Large intestine (tissue), 3 donors: ENCODE results near the gene ZNF653. TPM values are rescaled to one million over a fixed set of nuclear protein-coding genes. Genes with fewer than 3 reads are reported as not detected.
"Not testable (repeated sequence)": the region's sequence is repeated elsewhere in the genome, so short reads cannot be mapped to it uniquely, and the experiment has no call there.

Experiments
- DNase-seq, 2 donors: peaks; one replicate each; pipeline versions ENCODE4 v3.0.0 to v3.0.0-alpha.2; 2013
- H3K27ac ChIP-seq: one replicate; pipeline ENCODE4 v1.5.1; 2013; ENCODE audit warnings: low read length
- H3K27me3 ChIP-seq: 2 replicates; pipeline ENCODE4 v1.6.1; 2013; ENCODE audit warnings: low read length; ENCODE audit not compliant: control insufficient read depth, insufficient read depth
- H3K36me3 ChIP-seq: 2 replicates; pipeline ENCODE4 v1.6.1; 2013; ENCODE audit warnings: low read length; ENCODE audit not compliant: control insufficient read depth, insufficient read depth
- H3K4me1 ChIP-seq: one replicate; pipeline ENCODE4 v1.6.1; 2013; ENCODE audit warnings: low read length; ENCODE audit not compliant: control insufficient read depth, insufficient read depth
- H3K4me3 ChIP-seq: one replicate; pipeline ENCODE4 v1.5.1; 2013; ENCODE audit warnings: low read length
- H3K9me3 ChIP-seq: one replicate; pipeline ENCODE4 v1.6.1; 2013; ENCODE audit warnings: mild to moderate bottlenecking, low read depth, low read length, moderate library complexity; ENCODE audit not compliant: control insufficient read depth
- WGBS: methylation state at CpG from one replicate; pipeline ENCODE4 v1.1.5; 2013; ENCODE audit warnings: low lambda C conversion rate; ENCODE audit not compliant: insufficient coverage; 5-methylcytosine and 5-hydroxymethylcytosine counted together
- polyA plus RNA-seq: library from polyadenylated mRNA; unstranded; fragments of 120-200 nt; gene quantifications from one replicate; pipeline ENCODE4 v1.2.1, GENCODE V29; 2013

ZNF653 gene
- polyA plus RNA-seq, 1 donor, result 8.7 TPM

DNA sequence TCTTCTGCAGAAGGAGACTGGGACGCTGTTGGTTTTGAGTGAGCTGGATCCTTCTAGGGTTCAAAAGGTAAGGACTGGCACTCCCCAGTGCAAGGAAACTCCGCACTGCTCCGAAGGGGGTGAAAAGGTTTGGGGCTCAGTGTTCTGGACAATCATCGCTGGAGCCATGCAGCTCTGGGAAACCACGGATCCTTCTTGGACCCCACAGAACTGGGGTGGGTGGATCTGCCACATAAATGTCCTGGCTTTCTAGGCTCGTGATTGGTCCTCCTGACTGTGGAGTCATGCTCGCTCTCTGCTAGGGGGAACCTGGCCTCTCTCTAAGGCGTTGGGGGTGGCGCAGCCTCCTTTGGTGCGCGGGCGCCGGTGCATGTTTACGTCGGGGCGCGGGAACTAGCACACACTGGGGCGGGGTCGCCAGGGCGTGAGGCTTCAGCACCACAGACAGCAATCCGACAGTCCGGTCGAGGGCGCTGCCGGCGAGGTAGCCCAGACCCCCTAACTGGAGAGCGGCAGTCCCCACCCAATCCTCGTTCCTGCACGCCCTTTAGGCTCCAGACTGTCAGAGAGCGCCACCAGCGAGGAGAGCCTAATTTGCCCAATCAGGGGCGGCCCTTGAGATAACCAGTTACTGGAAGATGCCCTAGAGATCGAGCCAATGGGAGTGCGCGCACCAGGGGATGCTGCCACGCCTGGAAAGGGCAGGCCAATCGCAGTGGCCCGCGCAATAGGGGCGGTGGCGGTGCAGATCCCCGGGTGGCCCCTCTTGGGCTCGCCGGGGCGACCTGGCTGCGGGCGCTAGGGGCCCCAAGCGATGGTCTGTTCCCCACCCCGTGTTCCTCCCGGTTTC, 23.9 kb downstream of the ZNF653 start:
- DNase-seq, result peak in 1 of 2 donors; percentile 53
- H3K27me3 ChIP-seq, result peaks cover 61% of the 10 kb centered on the region
- H3K9me3 ChIP-seq, result peaks cover 18% of the 10 kb centered on the region
- H3K4me3 ChIP-seq, result peak overlapping the region; percentile 19
- peaks cover 10% of the 10 kb centered on the region for H3K36me3 ChIP-seq
- H3K4me1 ChIP-seq, result peaks cover 5% of the 10 kb centered on the region
- WGBS, result no CpG with 5 or more reads among the region's 50 CpGs
- H3K27ac ChIP-seq, result no peak overlapping the region

DNA sequence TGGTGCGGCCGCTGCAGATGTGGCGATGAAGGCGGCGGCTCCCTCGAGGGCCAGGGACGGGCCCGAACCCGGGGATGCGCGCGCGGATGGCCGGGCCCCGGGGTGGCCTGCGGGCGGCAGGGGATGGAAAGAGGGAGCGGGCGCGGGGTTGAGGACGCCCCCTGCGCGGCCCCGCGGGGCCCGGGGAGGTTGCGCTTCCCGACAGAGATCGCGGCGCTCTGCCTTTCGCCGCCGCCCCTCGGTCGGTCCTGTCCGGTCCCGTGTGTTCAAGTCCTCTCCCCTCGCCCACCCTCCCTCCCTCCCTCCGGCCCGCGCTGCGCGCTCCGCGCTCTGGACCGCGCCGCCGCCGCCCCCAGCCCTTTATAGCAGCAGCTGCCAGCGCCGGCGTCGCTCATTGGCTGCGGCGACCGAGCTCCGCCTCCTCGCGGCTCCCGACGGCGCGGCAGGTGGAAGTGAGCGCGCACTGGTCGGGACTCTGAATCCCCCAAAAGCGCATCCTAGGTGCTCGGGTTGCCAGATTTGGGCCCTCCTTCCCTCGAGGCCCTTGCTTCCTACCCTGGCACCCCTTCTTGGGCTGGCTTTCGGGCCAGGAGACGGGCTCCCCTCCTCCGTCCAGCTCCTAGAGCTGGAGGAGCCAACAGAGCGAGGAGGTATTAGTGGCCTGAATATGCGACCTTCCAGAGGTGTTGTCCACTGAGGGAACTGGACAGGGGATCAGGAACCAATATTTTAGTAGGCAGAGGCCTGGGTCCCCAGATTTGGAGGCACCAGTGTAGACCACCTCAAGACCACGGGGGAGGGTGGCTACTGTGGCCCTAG, 24.7 kb downstream of the ZNF653 start, which contains the start of gene ELAVL3:
Gene ELAVL3, minus strand, starts transcription at position 332 of the 819 bp plus-strand sequence. CDS start 438 bp downstream, outside the sequence.
- Histone ChIP-seq H3K36me3 (peaks cover 5% of the 10 kb centered on the region), H3K9me3 (peaks cover 18% of the 10 kb centered on the region), H3K27ac (no peak within 1 kb of the TSS), H3K27me3 (peaks cover 61% of the 10 kb centered on the region), H3K4me1 (peaks cover 5% of the 10 kb centered on the region), H3K4me3 (peak within 1 kb of the TSS; percentile 24)
- no CpG with 5 or more reads among the region's 77 CpGs for WGBS
- no peak for DNase-seq

DNA sequence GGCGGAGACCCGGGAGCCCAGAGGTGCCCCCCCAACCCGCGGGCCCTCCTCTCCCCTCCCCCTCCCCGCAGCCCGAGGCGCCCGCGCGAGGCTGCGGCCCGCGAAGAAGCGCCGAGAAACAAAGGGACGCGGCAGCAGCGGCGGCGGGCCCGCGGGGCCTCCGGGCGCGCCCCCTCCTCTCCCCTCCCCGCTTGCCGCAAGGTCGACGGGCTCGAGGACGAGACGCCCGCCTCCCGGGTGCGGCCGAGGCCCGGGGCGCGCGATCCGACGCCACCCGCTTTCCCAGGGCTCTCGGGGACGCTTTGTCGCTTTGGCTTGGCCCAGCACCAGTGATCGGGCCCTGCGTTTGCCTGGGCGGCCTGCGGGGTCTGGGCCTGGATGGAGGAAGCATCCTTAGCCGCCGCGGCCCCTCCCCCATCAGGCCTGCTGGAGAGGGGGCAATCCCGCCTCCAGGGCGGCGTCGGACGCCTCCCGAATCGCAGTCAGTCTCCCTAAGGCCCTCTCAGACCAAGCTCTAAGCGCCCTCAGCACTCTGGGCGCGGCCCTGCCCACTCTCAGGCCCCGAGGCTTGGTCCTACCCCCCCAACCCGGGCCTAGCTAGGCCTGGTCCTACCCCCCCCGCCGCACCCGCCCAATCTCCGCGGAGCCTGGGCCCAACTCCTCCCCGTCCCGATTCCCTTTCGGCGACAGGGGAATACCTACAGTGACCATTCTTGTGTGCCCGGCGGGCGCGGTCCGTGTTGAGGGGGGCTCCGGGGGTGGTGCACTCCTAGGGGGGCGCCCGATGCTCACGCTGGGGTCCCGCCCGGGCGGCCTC, 25.5 kb downstream of the ZNF653 start:
- WGBS, result no CpG with 5 or more reads among the region's 86 CpGs
- Histone ChIP-seq H3K4me3 (peak overlapping the region; percentile 24), H3K27me3 (peaks cover 61% of the 10 kb centered on the region), H3K36me3 (peaks cover 2% of the 10 kb centered on the region), H3K27ac (no peak overlapping the region), H3K9me3 (peaks cover 18% of the 10 kb centered on the region), H3K4me1 (peaks cover 5% of the 10 kb centered on the region)
- DNase-seq, result no peak

DNA sequence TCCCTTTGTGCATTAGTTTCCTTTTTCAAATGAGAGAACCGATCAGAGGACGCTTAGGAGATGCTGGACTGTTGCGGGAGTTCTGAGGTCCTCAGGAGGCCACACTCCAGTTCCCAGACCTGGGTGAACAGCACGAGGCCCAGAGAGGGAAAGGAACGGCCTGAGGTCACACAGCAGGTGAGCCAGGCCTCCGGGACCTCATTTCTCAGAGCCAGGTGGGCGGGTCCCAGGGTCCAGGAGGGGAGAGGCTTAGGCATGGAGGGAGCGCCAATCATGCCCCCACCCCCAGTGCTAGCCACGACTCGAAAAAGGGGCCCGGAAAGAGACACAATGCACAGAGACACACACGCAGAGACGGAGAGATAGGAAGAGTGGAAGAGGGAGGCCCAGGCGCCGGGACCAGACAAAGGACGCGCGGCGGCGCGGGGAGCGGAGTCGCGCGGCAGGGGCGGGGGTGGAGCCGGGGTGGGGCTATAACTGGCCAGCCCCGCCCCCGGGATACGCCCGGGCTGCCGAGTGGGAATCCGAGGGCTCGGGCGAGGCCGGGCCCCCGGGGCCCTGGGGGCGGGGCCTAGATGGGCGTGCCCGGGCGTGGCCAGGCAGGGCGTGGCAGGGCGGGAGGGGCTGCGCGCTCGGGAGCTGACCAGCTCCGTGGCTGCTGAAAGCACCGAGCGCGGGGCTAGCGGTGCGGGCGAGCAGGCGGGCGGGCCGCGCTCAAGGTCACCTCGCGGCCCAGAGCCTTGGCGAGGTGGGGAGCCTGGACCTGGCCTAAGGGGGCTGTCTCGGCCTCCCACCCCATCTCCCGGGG, 26.3 kb downstream of the ZNF653 start:
- no CpG with 5 or more reads among the region's 62 CpGs for WGBS

DNA sequence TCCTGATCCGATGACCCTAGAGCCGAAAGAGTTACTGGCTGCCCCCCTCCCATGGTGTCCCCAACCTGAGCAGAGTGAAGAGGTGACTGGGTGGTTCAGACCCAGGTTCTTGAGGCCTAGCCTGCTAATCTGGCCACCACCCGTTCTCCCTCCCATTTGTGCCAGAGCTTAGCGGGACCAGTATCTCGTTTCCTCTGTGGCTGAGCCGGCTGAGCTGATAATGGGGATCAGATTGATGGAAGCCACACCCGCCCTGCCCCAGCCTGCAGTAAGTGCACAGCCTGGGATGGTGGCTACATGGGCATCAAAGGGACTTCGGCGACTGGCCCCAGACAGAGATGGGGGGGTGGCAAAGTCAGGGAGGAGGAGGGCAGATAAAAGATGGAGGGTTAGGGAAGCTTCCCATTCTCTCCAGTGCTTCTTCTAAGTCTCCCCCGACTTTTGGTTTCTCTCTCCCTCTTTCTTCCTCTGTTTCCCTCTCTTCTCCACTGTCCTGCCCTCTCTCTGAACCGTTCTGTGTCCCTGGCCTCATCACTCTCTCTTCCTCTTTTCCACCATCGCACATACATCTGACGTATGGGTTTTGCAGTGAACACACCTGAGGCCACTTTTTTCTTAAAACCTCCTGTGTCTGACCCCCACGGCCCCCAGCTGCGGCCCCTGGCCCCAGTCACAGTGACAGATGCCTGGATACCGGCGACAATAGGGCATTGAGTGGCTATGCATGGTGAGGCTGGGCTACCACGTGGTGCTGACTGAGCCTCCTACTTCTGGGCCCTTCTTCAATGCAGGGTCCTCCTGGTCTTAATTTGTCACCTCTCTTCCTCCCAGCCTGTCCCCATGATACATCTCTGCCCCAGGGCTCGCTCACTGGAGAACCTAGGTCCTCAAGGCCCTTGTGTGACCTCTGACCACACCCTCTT, 27.2 kb downstream of the ZNF653 start:
- H3K4me3 ChIP-seq, result no peak overlapping the region
- H3K4me1 ChIP-seq, result peaks cover 5% of the 10 kb centered on the region
- no peak for DNase-seq
- H3K36me3 ChIP-seq, result no peaks in the 10 kb centered on the region
- WGBS, result 43% methylated on average over 2 of the region's 19 CpGs
- H3K27ac ChIP-seq, result no peak overlapping the region
- H3K27me3 ChIP-seq, result peaks cover 61% of the 10 kb centered on the region
- peaks cover 18% of the 10 kb centered on the region for H3K9me3 ChIP-seq

More for the DNA sequence above, 26.3 kb downstream of the ZNF653 start:
- peaks cover 18% of the 10 kb centered on the region for H3K9me3 ChIP-seq
- H3K27me3 ChIP-seq, result peaks cover 61% of the 10 kb centered on the region
- peaks cover 5% of the 10 kb centered on the region for H3K4me1 ChIP-seq
- H3K36me3 ChIP-seq, result peaks cover 2% of the 10 kb centered on the region
- H3K27ac ChIP-seq, result no peak overlapping the region
- no peak overlapping the region for H3K4me3 ChIP-seq
- peak in 1 of 2 donors; percentile 43 for DNase-seq

DNA sequence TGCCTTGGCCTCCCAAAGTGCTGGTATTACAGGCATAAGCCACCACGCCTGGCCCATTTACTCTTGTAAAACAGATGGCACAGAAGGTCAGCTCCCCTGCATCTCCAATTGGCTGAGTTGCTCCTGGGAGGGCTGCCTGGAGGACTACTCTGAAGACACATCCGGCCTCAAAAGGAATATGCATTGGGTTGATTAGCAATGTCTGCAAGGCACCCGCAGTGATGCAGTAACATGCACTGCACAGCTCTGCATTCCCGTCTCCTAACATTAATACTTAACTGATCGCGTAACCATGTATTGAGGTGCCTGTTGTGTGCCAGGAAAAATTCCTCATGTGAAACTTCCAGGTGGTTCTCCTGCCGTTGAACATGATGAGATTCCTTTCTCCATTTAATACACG, 29.8 kb downstream of the ZNF653 start:
- no peak for DNase-seq
- peaks cover 3% of the 10 kb centered on the region for H3K4me1 ChIP-seq
- H3K27ac ChIP-seq, result no peak overlapping the region
- no peaks in the 10 kb centered on the region for H3K36me3 ChIP-seq
- H3K27me3 ChIP-seq, result peaks cover 37% of the 10 kb centered on the region
- no CpG with 5 or more reads among the region's 8 CpGs for WGBS
- no peak overlapping the region for H3K4me3 ChIP-seq
- H3K9me3 ChIP-seq, result peaks cover 6% of the 10 kb centered on the region

DNA sequence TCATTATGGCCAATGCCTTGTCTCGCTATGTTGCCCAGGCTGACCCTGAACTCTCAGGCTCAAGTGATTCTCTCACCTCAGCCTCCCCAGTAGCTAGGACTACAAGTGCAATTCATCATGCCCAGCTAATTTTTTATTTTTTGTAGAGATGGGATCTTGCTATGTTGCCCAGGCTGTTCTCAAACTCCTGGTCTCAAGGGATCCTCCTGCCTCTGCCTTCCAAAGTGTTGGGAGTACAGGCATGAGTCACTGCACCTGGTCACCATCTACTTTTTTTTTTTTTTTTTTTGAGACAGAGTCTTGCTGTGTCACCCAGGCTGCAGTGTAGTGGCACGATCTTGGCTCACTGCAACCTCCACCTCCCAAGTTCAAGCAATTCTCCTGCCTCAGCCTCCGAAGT, 30.3 kb downstream of the ZNF653 start:
- H3K27ac ChIP-seq, H3K36me3 ChIP-seq, DNase-seq, H3K4me1 ChIP-seq, H3K9me3 ChIP-seq, H3K4me3 ChIP-seq: not testable (repeated sequence)
- H3K27me3 ChIP-seq, result peaks cover 32% of the 10 kb centered on the region
- WGBS, result no CpG with 5 or more reads among the region's 3 CpGs

DNA sequence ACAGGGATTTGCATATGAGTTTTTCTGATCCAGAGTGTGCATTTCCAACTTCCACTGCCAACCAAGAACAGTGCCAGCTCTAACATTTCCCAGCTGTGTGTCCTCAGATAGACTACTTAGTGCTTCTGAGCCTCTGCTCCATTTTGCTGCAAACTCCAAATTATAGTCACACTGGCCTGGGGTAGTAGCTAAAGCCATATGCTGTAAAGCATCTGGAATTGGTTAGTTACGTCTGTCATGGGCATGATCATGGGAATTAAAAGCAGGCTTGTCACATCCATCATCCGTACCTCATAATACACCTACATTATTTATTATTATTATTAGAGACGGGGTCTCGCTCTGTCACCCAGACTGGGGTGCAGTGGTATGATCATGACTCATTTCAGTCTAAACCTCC, 31.9 kb downstream of the ZNF653 start:
- 60% methylated on average over 1 of the region's 4 CpGs for WGBS

More for the DNA sequence above, 31.9 kb downstream of the ZNF653 start:
- DNase-seq, result no peak
- Histone ChIP-seq H3K27ac (no peak overlapping the region), H3K27me3 (peaks cover 17% of the 10 kb centered on the region), H3K4me1 (no peaks in the 10 kb centered on the region), H3K36me3 (no peaks in the 10 kb centered on the region), H3K4me3 (no peak overlapping the region), H3K9me3 (no peaks in the 10 kb centered on the region)
